ENCODE measurements around the gene CCDC182. TPM values are rescaled to one million over a fixed set of nuclear protein-coding genes. Genes with fewer than 3 reads are reported as not detected.

The CCDC182 gene
- polyA plus RNA-seq, 4 donors, result not detected

DNA sequence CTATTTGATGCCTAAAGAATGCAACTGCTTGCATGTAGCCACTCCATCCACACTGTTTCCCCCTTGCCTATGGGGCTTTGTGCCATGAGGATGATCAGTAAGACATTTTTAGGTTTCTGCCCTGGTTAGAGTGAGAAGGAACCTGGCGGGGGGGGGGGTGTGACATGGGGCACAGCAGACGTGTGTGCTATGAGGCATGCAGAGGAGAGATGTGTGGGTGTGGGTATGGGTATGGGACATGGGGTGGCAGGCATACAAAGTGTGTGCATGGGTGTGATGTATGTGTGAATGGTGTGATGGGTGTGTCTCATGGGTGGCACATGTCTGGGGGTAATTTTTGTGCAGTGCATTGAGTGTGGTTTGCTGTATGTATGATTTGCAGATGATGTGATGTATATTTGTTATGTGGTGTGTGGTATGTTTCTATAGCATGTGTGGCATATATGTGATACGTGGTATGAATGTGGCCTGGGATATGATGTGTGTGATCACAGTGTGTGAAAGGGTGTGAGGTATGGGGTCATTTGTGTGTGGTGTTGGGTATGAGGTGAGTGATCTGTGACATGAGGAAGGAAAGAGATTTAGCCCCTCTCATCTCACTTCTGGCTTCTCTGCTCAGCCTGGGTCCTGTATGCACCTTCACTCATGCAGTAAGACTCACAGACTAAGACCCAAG is 14.9 kb downstream of the CCDC182 start:
- Histone ChIP-seq H3K27ac (ENCODE audit: low read depth in 1 of 3, low read length in 2 of 3) (no peak overlapping the region), H3K27me3 (ENCODE audit: control insufficient read depth in 3 of 3, insufficient read depth in 3 of 3, low read length in 3 of 3) (peaks cover 0 to 2% (median 0%) of the 10 kb centered on the region in 3 donors), H3K4me1 (ENCODE audit: control insufficient read depth in 3 of 3, insufficient read depth in 2 of 3, low read depth in 1 of 3, low read length in 2 of 3) (no peaks in the 10 kb centered on the region), H3K4me3 (ENCODE audit: low read depth in 1 of 3, low read length in 3 of 3) (no peak overlapping the region), H3K36me3 (ENCODE audit: control insufficient read depth in 3 of 3, insufficient read depth in 2 of 3, low read depth in 1 of 3, low read length in 3 of 3) (no peaks in the 10 kb centered on the region), H3K9me3 (ENCODE audit: control insufficient read depth in 2 of 2, insufficient read depth in 1 of 2, low read depth in 1 of 2, low read length in 1 of 2) (no peaks in the 10 kb centered on the region)
- no peak for DNase-seq
- WGBS, 3 donors, result 71 to 87% (median 79%) methylated on average over 3 of the region's 3 CpGs
- no peak for FAIRE-seq

DNA sequence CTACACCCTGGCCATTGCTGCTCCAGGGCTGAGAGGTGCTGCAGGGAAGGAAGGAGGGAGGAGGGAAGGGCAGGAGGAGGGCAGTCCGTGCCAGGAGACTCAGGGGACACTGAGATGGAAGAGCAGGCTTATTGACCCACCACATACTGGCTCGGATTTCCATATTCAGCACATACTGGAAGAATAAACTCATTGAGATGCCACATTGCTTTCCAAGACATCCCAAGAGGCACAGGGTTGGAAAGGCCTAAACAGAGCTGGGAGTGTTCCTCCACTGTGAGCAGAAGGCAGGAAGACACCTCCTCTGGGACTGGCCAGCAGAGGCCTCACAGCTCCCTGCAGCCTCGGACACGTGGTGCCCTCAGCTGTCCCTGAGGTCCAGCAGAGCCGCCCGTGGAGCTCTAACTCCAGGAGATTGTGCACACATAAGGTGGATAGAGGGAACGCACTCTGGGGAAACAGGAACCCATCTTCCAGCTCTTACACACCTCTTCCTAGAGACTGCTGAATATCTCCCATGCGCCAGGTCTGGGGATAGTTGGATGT is 17.4 kb downstream of the CCDC182 start:
- Histone ChIP-seq H3K27me3 (ENCODE audit: control insufficient read depth in 3 of 3, insufficient read depth in 3 of 3, low read length in 3 of 3) (peaks cover 0 to 2% (median 2%) of the 10 kb centered on the region in 3 donors), H3K27ac (ENCODE audit: low read depth in 1 of 3, low read length in 2 of 3) (no peak overlapping the region), H3K36me3 (ENCODE audit: control insufficient read depth in 3 of 3, insufficient read depth in 2 of 3, low read depth in 1 of 3, low read length in 3 of 3) (no peaks in the 10 kb centered on the region), H3K4me1 (ENCODE audit: control insufficient read depth in 3 of 3, insufficient read depth in 2 of 3, low read depth in 1 of 3, low read length in 2 of 3) (no peaks in the 10 kb centered on the region), H3K9me3 (ENCODE audit: control insufficient read depth in 2 of 2, insufficient read depth in 1 of 2, low read depth in 1 of 2, low read length in 1 of 2) (no peaks in the 10 kb centered on the region), H3K4me3 (ENCODE audit: low read depth in 1 of 3, low read length in 3 of 3) (no peak overlapping the region)
- DNase-seq (no peak), FAIRE-seq (no peak)
- WGBS, 3 donors, result 79 to 85% (median 82%) methylated on average over 8 of the region's 8 CpGs

DNA sequence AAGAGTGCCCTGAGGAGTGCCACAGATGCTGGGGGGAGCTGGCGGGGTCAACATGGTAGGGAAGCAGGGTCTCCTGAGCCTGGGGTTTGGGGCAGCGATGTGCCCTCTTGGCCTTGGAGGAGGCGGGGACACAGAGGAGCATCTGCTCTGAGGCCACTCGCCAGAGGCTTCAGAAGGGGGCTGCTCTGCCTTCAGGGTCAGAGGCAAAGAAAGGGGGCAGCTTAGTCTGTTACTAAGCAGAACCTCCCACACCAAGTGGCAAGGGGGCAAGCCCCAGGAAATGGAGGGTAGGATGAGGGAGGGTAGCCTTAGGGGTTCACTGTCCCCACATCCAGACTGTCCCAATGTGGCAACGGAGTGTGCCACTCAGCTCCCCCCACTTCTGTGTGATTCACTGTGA is 18.3 kb downstream of the CCDC182 start:
- no peak for FAIRE-seq
- Histone ChIP-seq H3K4me3 (ENCODE audit: low read depth in 1 of 3, low read length in 3 of 3) (no peak overlapping the region), H3K36me3 (ENCODE audit: control insufficient read depth in 3 of 3, insufficient read depth in 2 of 3, low read depth in 1 of 3, low read length in 3 of 3) (no peaks in the 10 kb centered on the region), H3K27me3 (ENCODE audit: control insufficient read depth in 3 of 3, insufficient read depth in 3 of 3, low read length in 3 of 3) (peaks cover 0 to 2% (median 2%) of the 10 kb centered on the region in 3 donors), H3K9me3 (ENCODE audit: control insufficient read depth in 2 of 2, insufficient read depth in 1 of 2, low read depth in 1 of 2, low read length in 1 of 2) (no peaks in the 10 kb centered on the region), H3K27ac (ENCODE audit: low read depth in 1 of 3, low read length in 2 of 3) (no peak overlapping the region), H3K4me1 (ENCODE audit: control insufficient read depth in 3 of 3, insufficient read depth in 2 of 3, low read depth in 1 of 3, low read length in 2 of 3) (no peaks in the 10 kb centered on the region)
- WGBS, 3 donors, result 80 to 86% (median 81%) methylated on average over 5 of the region's 5 CpGs
- no peak for DNase-seq

DNA sequence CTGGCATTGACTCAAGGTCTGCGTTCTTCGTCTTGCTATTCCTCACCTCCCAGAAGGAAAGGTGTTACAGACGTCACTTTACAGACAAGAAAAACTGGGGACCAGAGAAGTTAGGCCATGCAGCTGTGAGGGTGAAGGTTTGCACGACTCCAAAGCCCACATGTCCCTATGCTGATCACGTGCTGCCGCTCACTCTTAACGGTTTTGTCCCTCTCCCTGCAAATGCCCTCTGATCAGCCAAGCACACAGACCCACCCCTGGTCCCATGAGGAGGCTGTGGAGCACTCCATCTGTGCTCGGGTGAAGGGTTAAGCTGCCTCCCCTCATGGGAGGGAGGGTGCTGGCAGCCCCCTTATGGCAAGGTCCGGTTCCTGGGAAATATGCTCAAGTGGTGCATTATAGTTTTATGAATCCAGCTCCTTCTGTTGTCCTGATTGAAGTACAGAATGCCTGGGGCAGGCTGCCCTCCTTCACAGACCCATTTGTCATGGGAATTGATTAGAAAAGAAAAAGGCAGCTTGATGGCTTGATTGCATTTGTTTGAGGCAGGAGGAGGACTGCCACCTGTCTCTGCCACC is 18.8 kb downstream of the CCDC182 start:
- no peak for FAIRE-seq
- Histone ChIP-seq H3K9me3 (ENCODE audit: control insufficient read depth in 2 of 2, insufficient read depth in 1 of 2, low read depth in 1 of 2, low read length in 1 of 2) (no peaks in the 10 kb centered on the region), H3K27ac (ENCODE audit: low read depth in 1 of 3, low read length in 2 of 3) (no peak overlapping the region), H3K4me3 (ENCODE audit: low read depth in 1 of 3, low read length in 3 of 3) (no peak overlapping the region), H3K36me3 (ENCODE audit: control insufficient read depth in 3 of 3, insufficient read depth in 2 of 3, low read depth in 1 of 3, low read length in 3 of 3) (no peaks in the 10 kb centered on the region), H3K27me3 (ENCODE audit: control insufficient read depth in 3 of 3, insufficient read depth in 3 of 3, low read length in 3 of 3) (peaks cover 0 to 2% (median 2%) of the 10 kb centered on the region in 3 donors), H3K4me1 (ENCODE audit: control insufficient read depth in 3 of 3, insufficient read depth in 2 of 3, low read depth in 1 of 3, low read length in 2 of 3) (no peaks in the 10 kb centered on the region)
- no peak for DNase-seq
- WGBS, 3 donors, result 72 to 80% (median 80%) methylated on average over 9 of the region's 9 CpGs

DNA sequence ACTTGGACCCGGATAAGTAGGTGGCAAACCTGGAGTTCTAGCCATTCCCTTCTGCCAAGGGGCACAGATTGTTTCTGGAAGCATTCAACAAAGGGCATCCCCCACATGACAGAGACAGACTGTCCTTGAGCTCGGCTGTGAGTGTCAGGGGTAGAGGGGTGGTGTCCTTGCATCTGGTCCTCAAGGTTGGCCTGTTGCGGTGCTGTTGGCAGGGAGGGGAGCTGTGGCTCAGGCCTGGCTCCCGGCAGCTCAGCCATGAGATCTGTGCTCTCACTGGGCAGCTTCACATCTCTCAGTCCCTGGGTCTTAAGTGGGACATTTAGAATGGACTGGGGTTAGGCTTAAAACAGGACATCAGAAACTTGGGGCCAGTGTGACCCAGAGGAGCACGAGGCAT is 20.4 kb downstream of the CCDC182 start:
- Histone ChIP-seq H3K9me3 (ENCODE audit: control insufficient read depth in 2 of 2, insufficient read depth in 1 of 2, low read depth in 1 of 2, low read length in 1 of 2) (no peaks in the 10 kb centered on the region), H3K4me1 (ENCODE audit: control insufficient read depth in 3 of 3, insufficient read depth in 2 of 3, low read depth in 1 of 3, low read length in 2 of 3) (no peaks in the 10 kb centered on the region), H3K27ac (ENCODE audit: low read depth in 1 of 3, low read length in 2 of 3) (no peak overlapping the region), H3K36me3 (ENCODE audit: control insufficient read depth in 3 of 3, insufficient read depth in 2 of 3, low read depth in 1 of 3, low read length in 3 of 3) (no peaks in the 10 kb centered on the region), H3K4me3 (ENCODE audit: low read depth in 1 of 3, low read length in 3 of 3) (no peak overlapping the region), H3K27me3 (ENCODE audit: control insufficient read depth in 3 of 3, insufficient read depth in 3 of 3, low read length in 3 of 3) (peaks cover 0 to 5% (median 2%) of the 10 kb centered on the region in 3 donors)
- WGBS, 3 donors, result 92 to 93% (median 93%) methylated on average over 5 of the region's 5 CpGs
- DNase-seq (no peak), FAIRE-seq (no peak)

DNA sequence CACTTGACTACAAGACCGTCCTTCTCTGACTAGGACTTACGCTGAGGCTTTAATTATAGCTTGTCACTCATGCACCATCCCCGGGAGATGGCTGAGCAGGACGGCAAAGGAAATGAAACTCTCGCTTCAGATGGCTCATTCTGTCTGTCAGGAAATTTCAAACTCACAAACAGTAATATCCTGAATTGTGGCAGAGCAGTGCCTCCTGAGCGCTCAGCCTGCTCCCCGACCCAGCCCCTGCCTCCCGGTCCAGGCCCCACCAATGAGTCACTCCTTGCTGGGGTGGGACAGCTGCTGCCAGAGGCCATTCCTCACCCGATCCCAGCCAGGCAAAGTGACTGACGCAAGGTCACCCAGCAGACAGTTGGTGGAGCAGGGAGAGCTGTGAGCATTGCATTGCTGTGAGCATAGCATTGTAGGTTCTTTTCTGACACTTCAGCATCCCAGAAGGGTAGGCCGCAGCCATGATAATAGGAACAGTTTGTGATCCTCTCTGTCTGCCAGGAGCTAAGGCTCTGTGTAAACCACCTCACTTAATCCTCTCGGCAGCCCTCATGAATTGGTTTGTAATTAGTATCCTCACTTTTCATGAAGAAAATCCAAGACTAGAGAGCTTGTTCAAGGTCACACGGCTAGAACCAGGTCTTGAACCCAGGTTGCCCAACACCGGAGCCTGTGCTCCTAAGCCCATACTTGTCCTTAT is 20.9 kb downstream of the CCDC182 start:
- Histone ChIP-seq H3K27me3 (ENCODE audit: control insufficient read depth in 3 of 3, insufficient read depth in 3 of 3, low read length in 3 of 3) (peaks cover 0 to 7% (median 2%) of the 10 kb centered on the region in 3 donors), H3K27ac (ENCODE audit: low read depth in 1 of 3, low read length in 2 of 3) (no peak overlapping the region), H3K4me1 (ENCODE audit: control insufficient read depth in 3 of 3, insufficient read depth in 2 of 3, low read depth in 1 of 3, low read length in 2 of 3) (no peaks in the 10 kb centered on the region), H3K36me3 (ENCODE audit: control insufficient read depth in 3 of 3, insufficient read depth in 2 of 3, low read depth in 1 of 3, low read length in 3 of 3) (no peaks in the 10 kb centered on the region), H3K9me3 (ENCODE audit: control insufficient read depth in 2 of 2, insufficient read depth in 1 of 2, low read depth in 1 of 2, low read length in 1 of 2) (no peaks in the 10 kb centered on the region), H3K4me3 (ENCODE audit: low read depth in 1 of 3, low read length in 3 of 3) (no peak overlapping the region)
- DNase-seq, result no peak
- no peak for FAIRE-seq
- 73 to 80% (median 76%) methylated on average over 14 of the region's 14 CpGs for WGBS, 3 donors

DNA sequence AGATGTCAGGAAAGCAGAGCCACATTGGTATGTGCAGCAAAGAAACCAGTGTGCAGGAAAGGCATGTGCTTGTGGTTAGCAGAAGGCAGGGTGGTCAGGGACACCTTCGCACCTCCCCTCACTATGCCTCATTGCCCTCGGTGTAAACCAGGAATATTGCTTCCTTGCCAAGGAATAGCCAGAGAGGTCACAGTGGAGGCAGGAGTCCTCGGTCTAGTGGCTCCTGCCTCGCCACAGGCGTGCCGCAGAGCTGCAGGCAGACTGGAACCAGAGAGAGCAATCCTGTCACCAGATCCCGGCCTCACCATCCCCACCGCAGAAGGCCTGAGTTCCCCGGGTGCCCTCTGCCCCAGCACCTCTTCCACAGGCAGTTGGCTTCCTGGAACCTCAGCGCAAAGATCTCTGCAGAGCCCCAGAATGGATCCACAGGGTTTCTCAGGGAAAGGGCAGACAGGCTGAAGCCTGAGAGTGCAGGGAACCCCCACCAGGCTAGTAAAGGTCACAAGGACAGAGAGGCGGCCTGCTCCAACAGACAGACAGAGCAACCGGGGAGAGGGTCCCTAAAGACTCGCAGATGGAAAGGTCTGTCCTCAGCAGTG is 21.6 kb downstream of the CCDC182 start:
- 83 to 87% (median 85%) methylated on average over 13 of the region's 13 CpGs for WGBS, 3 donors
- DNase-seq (no peak), FAIRE-seq (no peak)
- no peak overlapping the region for H3K27ac ChIP-seq (ENCODE audit: low read depth in 1 of 3, low read length in 2 of 3)
- H3K27me3 ChIP-seq (ENCODE audit: control insufficient read depth in 3 of 3, insufficient read depth in 3 of 3, low read length in 3 of 3), result peaks cover 0 to 14% (median 2%) of the 10 kb centered on the region in 3 donors
- H3K36me3 ChIP-seq (ENCODE audit: control insufficient read depth in 3 of 3, insufficient read depth in 2 of 3, low read depth in 1 of 3, low read length in 3 of 3), result no peaks in the 10 kb centered on the region
- no peaks in the 10 kb centered on the region for H3K4me1 ChIP-seq (ENCODE audit: control insufficient read depth in 3 of 3, insufficient read depth in 2 of 3, low read depth in 1 of 3, low read length in 2 of 3)
- no peak overlapping the region for H3K4me3 ChIP-seq (ENCODE audit: low read depth in 1 of 3, low read length in 3 of 3)
- no peaks in the 10 kb centered on the region for H3K9me3 ChIP-seq (ENCODE audit: control insufficient read depth in 2 of 2, insufficient read depth in 1 of 2, low read depth in 1 of 2, low read length in 1 of 2)

DNA sequence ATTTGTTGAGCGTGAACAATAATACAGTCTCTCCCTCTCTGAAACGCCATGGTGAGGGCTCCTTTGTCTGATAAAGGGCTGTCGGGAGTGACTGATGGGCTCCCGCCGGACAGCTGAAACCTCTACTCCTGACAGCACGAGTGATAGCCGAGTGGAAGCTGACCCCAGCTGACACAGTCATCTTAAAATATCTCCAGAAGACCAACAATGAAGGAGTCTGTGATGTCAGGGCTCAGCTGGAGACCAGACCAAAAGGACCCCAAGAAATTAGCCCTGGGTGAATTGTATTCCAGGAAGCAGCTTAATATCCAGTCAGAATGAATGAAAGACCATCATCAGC is 22.4 kb downstream of the CCDC182 start:
- Histone ChIP-seq H3K4me1 (ENCODE audit: control insufficient read depth in 3 of 3, insufficient read depth in 2 of 3, low read depth in 1 of 3, low read length in 2 of 3) (no peaks in the 10 kb centered on the region), H3K27me3 (ENCODE audit: control insufficient read depth in 3 of 3, insufficient read depth in 3 of 3, low read length in 3 of 3) (peaks cover 0 to 19% (median 2%) of the 10 kb centered on the region in 3 donors), H3K36me3 (ENCODE audit: control insufficient read depth in 3 of 3, insufficient read depth in 2 of 3, low read depth in 1 of 3, low read length in 3 of 3) (no peaks in the 10 kb centered on the region), H3K27ac (ENCODE audit: low read depth in 1 of 3, low read length in 2 of 3) (no peak overlapping the region), H3K9me3 (ENCODE audit: control insufficient read depth in 2 of 2, insufficient read depth in 1 of 2, low read depth in 1 of 2, low read length in 1 of 2) (no peaks in the 10 kb centered on the region), H3K4me3 (ENCODE audit: low read depth in 1 of 3, low read length in 3 of 3) (no peak overlapping the region)
- FAIRE-seq (no peak), DNase-seq (no peak)
- WGBS, 3 donors, result 81 to 88% (median 84%) methylated on average over 7 of the region's 7 CpGs

All from small intestine (tissue), 7 donors.